IgD-negative memory B cell (primary cell): ENCODE data around the gene SLC29A2. TPM values are rescaled to one million over a fixed set of nuclear protein-coding genes. Genes with fewer than 3 reads are reported as not detected.
"Not testable (repeated sequence)": the region's sequence is repeated elsewhere in the genome, so short reads cannot be mapped to it uniquely, and the experiment has no call there.

ENCODE experiments used
- H3K27ac Mint-ChIP-seq, 3 donors: one replicate each; pipeline ENCODE4 v1.8.0; 2020 to 2022; ENCODE audit warnings: mild to moderate bottlenecking in 3 of 3, mixed read lengths in 3 of 3, moderate library complexity in 1 of 3
- H3K27me3 Mint-ChIP-seq: one replicate; pipeline ENCODE4 v1.8.0; 2021; ENCODE audit warnings: mixed read lengths
- H3K36me3 Mint-ChIP-seq: one replicate; pipeline ENCODE4 v1.8.0; 2020; ENCODE audit warnings: mild to moderate bottlenecking, mixed read lengths
- H3K4me1 Mint-ChIP-seq, 3 donors: one replicate each; pipeline ENCODE4 v1.8.0; 2020 to 2022; ENCODE audit warnings: mixed read lengths in 3 of 3, mild to moderate bottlenecking in 1 of 3
- H3K4me3 Mint-ChIP-seq, 4 donors: one replicate each; pipeline ENCODE4 v1.8.0; 2020 to 2022; ENCODE audit warnings: mild to moderate bottlenecking in 4 of 4, mixed read lengths in 4 of 4, moderate library complexity in 3 of 4
- H3K9me3 Mint-ChIP-seq, 3 donors: one replicate each; pipeline ENCODE4 v1.8.0; 2020 to 2021; ENCODE audit warnings: mixed read lengths in 3 of 3, mild to moderate bottlenecking in 1 of 3
- polyA plus RNA-seq: library from polyadenylated mRNA; unstranded; fragments of 300-500 nt; fragmentation: Illumina TruSeq; gene quantifications from one replicate; pipeline ENCODE4 v1.2.3, GENCODE V29; 2021

The SLC29A2 gene
- polyA plus RNA-seq, 1 donor from 2014 or later, result 3.0 TPM

DNA sequence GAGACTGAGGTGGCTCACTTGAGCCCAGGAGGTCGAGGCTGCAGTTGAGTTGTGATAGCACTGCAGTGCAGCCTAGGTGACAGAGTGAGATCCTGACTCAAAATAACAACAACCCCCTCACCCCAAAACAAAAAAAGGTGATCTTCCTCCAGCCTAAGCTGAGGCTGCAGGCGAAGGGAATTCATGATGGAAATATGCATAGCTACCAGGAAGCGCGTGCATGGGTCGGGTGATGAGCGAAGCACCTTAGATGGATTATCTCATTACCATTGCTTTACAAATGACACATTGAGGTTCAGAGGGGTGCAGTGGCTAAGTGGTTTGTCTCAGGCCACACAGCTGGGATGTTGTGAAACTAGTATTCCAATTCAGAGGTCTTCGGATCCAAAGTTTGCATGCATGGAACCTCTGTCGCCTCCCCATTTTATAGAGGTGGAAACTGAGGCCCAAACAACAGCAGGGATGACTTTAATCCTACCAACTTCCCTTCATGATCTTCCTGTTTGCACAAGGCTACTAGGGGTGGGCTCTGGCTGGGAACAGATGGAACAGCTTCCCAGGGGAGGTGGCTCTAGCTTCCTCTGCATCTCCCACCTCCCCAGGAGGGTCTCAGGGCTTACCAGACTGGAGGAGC lies 4.6 kb downstream of the SLC29A2 start:
- Mint-ChIP-seq H3K27ac (no peak overlapping the region), H3K9me3 (no peaks in the 10 kb centered on the region), H3K27me3 (no peaks in the 10 kb centered on the region), H3K4me1 (peaks cover 0 to 5% (median 4%) of the 10 kb centered on the region in 3 donors), H3K36me3 (peaks cover 3% of the 10 kb centered on the region), H3K4me3 (peak overlapping the region in 1 of 4 donors; percentile 55)

DNA sequence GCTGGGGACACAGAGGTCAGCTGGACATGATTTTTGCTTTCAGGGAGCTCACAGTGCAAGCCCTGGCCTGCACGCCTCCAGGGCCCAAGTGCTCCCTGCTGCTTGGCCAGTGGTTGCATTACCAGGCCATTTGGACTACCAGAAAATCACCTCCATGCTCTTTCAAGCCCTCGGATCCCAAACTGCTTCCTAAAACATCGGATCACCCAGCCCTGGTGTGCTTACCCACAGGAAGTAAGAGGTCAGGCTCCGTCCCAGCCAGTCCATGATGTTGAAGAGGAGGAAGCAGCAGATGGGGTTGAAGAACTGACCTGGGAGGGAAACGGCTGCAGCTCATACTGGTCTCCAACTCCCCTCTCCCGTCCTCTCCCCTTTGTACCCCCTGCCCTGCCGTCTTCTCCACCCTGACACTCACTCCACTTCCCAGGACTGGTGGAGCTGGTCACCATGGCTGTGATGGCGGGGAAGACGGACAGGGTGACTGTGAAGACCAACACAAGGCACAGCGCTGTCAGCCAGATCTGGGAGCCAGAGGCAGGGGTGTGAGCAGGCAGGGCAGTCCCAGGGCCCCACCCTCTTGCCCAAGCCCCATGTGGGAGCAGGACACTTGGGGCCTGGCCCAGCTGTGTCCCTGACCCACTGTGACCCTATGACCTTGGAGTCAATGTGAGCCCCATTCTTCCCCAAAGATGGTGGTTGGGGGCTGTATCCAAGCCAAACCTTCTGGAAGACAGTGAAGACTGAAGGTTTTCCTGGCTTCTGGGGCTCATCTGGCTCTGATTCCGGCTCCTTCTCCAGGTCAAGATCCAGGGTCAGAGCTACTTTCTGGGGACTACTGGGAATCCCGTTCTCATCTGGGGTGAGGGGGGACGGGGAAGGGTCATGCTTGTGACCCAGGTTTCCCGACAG lies 5.6 kb downstream of the SLC29A2 start:
- no peaks in the 10 kb centered on the region for H3K9me3 Mint-ChIP-seq
- H3K27me3 Mint-ChIP-seq, result no peaks in the 10 kb centered on the region
- H3K27ac Mint-ChIP-seq, result no peak overlapping the region
- peaks cover 0 to 5% (median 4%) of the 10 kb centered on the region in 3 donors for H3K4me1 Mint-ChIP-seq
- no peak overlapping the region for H3K4me3 Mint-ChIP-seq
- H3K36me3 Mint-ChIP-seq, result peaks cover 3% of the 10 kb centered on the region

GRCh38 chr11:66365166-66365565 lies 6.4 kb downstream of the SLC29A2 start:
- H3K4me3 Mint-ChIP-seq, result no peak overlapping the region
- no peaks in the 10 kb centered on the region for H3K27me3 Mint-ChIP-seq
- H3K4me1 Mint-ChIP-seq, result peaks cover 0 to 5% (median 4%) of the 10 kb centered on the region in 3 donors
- H3K9me3 Mint-ChIP-seq, result no peaks in the 10 kb centered on the region
- no peak overlapping the region for H3K27ac Mint-ChIP-seq
- peaks cover 3% of the 10 kb centered on the region for H3K36me3 Mint-ChIP-seq

GRCh38 chr11:66363805-66364535 lies 7.6 kb downstream of the SLC29A2 start:
- Mint-ChIP-seq H3K36me3 (peaks cover 3% of the 10 kb centered on the region), H3K27me3 (no peaks in the 10 kb centered on the region), H3K4me1 (no peaks in the 10 kb centered on the region), H3K9me3 (no peaks in the 10 kb centered on the region), H3K27ac (no peak overlapping the region), H3K4me3 (no peak overlapping the region)

DNA sequence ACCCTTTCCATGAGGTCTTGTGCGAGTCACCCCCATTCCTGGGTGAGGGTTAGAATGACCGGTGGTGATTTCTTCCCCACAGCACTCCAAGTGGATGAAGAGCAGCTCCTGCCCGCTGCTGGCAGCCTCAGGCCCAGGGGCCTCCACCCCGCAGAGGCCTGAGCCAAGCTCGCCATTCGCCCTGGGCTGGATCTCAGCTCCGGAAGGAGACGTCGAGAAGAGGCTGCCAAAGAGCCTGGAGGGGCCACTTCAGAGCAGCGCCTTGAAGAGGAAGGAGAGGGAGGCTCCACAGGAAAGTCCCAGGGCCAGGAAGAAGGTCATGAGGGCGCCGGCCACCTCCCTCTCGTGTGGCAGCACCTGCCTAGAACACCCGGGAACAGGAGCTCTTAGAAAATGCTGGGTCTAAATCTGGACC lies 8.4 kb downstream of the SLC29A2 start:
- no peaks in the 10 kb centered on the region for H3K27me3 Mint-ChIP-seq
- no peaks in the 10 kb centered on the region for H3K4me1 Mint-ChIP-seq
- H3K9me3 Mint-ChIP-seq, result no peaks in the 10 kb centered on the region
- H3K36me3 Mint-ChIP-seq, result peaks cover 1% of the 10 kb centered on the region
- peak overlapping the region in 1 of 4 donors; percentile 5 for H3K4me3 Mint-ChIP-seq
- H3K27ac Mint-ChIP-seq, result no peak overlapping the region

GRCh38 chr11:66362481-66363147 lies 8.9 kb downstream of the SLC29A2 start:
- no peaks in the 10 kb centered on the region for H3K27me3 Mint-ChIP-seq
- H3K36me3 Mint-ChIP-seq, result peaks cover 1% of the 10 kb centered on the region
- H3K4me1 Mint-ChIP-seq, result no peaks in the 10 kb centered on the region
- H3K27ac Mint-ChIP-seq, result no peak overlapping the region
- H3K4me3 Mint-ChIP-seq, result no peak overlapping the region
- no peaks in the 10 kb centered on the region for H3K9me3 Mint-ChIP-seq

DNA sequence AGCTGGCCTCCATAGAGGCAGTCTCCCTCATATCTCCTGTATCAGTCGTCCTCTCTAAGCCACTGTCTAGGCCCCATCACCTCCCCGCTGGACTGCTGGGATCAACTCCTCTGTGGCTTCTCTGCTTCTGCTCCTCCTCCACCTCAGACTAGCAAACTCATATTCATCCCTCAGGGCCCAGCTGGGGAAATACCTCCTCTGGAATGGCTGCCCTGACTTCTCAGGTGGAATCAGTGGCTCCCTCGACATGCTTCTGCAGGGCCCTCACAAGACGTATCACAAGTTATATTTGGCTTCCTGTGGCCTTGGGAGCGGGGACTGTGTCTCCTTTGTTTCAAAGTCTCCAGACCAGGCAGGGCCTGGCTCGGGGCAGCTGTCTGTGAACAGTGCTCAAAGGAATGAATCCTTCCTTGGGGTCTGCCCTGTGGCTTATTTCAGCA lies 10.0 kb downstream of the SLC29A2 start:
- Mint-ChIP-seq H3K4me3 (no peak overlapping the region), H3K9me3 (no peaks in the 10 kb centered on the region), H3K36me3 (peaks cover 1% of the 10 kb centered on the region), H3K4me1 (no peaks in the 10 kb centered on the region), H3K27ac (no peak overlapping the region), H3K27me3 (no peaks in the 10 kb centered on the region)

DNA sequence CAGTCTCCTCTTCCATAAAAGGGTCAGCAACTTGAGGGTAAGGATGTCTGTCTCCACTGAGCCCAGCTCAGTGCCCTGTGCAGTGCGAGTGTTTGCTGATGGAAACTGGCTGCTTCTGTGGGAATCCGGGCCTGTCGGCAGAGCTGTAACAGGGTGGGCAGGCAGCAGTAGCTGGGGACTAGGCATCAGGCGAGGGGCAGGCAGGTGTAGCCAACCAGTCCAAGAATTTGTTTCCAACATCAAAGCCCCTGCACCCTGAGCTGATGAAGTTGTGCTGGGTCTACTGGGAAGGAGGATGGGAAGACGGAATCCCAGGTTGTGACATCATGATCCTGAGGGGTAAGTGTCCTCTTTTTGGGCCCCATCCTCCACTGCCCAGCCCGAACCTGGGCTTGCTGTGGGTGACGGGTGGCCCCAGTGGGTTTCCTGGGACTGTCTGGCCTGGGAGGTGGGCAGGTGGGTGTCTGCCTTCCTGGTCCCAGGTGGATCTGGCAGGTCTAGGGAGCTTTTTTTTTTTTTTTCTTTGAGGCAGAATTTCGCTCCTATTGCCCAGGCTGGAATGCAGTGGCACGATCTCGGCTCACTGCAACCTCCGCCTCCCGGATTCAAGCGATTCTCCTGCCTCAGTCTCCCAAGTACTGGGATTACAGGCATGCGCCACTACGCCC lies 11.0 kb downstream of the SLC29A2 start:
- Mint-ChIP-seq H3K27me3 (no peaks in the 10 kb centered on the region), H3K36me3 (peaks cover 1% of the 10 kb centered on the region), H3K4me3 (no peak overlapping the region), H3K4me1 (no peaks in the 10 kb centered on the region), H3K9me3 (no peaks in the 10 kb centered on the region), H3K27ac (peak overlapping the region in 1 of 3 donors; percentile 35)

GRCh38 chr11:66359662-66360087 lies 11.9 kb downstream of the SLC29A2 start:
- H3K27me3 Mint-ChIP-seq, result no peaks in the 10 kb centered on the region

DNA sequence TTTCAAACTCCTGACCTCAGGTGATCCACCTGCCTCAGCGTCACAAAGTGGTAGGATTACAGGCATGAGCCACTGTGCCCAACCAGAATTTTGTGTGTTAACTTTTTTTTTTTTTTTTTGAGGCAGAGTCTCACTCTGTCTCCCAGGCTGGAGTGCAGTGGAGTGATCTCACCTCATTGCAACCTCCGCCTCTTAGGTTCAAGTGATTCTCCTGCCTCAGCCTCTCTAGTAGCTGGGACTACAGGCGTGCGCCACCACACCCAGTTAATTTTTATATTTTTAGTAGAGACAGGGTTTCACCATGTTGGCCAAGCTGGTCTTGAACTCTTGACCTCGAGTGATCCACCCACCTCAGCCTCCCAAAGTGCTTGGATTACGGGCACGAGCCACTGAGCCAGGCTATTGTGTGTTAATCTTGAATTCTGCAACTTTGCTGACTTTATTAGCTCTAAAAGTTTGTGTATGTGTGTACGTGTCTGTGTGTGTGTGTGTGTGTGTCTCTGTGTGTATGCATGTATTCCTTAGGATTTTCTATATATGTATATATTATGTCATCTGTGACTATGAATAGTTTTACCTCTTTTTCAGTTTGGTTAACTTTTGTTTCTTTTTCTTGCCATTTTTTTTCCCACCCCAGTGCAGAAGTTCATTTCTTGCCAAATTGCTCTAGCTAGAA lies 20.9 kb downstream of the SLC29A2 start:
- peak overlapping the region in 1 of 4 donors; percentile 54 for H3K4me3 Mint-ChIP-seq
- not testable (repeated sequence) for H3K9me3 Mint-ChIP-seq, H3K27ac Mint-ChIP-seq, H3K36me3 Mint-ChIP-seq, H3K27me3 Mint-ChIP-seq
- peaks cover 8 to 11% (median 11%) of the 10 kb centered on the region in 3 donors for H3K4me1 Mint-ChIP-seq

More at GRCh38 chr11:66359662-66360087, 11.9 kb downstream of the SLC29A2 start:
- Mint-ChIP-seq H3K27ac (no peak overlapping the region), H3K9me3 (no peaks in the 10 kb centered on the region), H3K36me3 (peaks cover 1% of the 10 kb centered on the region), H3K4me1 (no peaks in the 10 kb centered on the region), H3K4me3 (no peak overlapping the region)

DNA sequence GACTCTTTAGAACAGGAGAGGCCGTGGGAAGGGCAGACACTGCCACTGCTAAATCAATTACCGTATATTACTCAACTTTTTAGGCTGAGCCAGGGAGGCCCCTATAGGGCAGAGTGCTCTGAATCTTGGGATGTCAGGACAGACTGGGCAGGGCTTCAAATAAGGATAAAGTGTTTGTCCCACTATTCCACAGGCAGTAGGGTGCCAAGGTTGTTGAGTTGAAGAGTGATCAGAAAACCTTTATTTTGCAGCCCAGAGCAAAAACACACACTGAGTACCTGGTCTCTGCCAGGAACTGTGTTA lies 22.5 kb downstream of the SLC29A2 start:
- Mint-ChIP-seq H3K4me1 (peaks cover 19 to 26% (median 22%) of the 10 kb centered on the region in 3 donors), H3K27ac (peak overlapping the region; percentile 49 to 99 (median 99))

DNA sequence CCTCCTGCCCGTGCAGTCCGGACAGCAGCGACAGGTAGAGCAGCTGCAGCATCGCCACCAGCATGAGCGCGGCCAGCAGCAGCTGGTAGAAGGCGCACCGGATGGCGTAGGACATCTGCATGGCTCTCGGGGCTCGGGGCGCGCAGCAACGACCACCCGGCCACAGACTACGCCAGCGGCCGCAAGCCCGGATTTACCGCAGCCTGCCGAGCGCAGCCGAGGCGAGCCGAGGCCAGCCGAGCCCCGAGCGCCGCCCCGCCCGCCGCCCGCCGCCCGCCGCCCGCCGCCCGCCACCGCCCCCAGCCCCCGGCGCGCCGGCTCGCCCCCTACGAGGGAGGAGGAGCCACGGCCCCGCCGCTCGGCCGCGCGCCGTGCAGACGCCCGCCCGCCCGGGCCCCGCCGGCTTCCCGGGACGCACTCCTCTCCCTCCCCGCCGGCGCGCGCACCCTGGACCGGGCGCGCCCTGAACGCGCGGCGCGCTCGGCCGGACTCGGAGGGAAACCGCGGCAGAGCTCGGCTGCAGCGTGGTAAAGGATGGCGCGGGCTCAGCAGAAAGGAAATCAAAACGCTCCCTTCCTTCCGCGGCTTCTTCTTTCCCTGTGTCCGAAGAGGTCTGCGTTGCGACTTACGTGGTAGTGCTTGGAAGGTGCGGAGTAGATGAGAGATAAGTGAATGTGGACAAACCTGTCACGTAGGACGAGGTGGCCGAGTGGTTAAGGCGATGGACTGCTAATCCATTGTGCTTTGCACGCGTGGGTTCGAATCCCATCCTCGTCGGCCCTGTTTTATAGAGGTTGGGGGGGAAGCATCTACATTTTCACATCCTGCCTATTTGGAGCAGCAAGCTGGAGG lies 23.9 kb downstream of the SLC29A2 start, which contains the start of gene B4GAT1:
B4GAT1 (minus strand) TSS at position 205 of the 852 bp plus-strand sequence; CDS start at position 121, 84 bp downstream.
- Mint-ChIP-seq H3K4me1 (peaks cover 19 to 36% (median 33%) of the 10 kb centered on the region in 3 donors), H3K27ac (peak within 1 kb of the TSS; percentile 99 to 100 (median 99)), H3K36me3 (no peaks in the 10 kb centered on the region), H3K4me3 (peak within 1 kb of the TSS; percentile 89 to 98 (median 96)), H3K27me3 (no peaks in the 10 kb centered on the region), H3K9me3 (no peaks in the 10 kb centered on the region)

More for the DNA sequence above, 22.5 kb downstream of the SLC29A2 start:
- Mint-ChIP-seq H3K36me3 (no peaks in the 10 kb centered on the region), H3K27me3 (no peaks in the 10 kb centered on the region), H3K4me3 (peak overlapping the region; percentile 20 to 98 (median 51)), H3K9me3 (no peaks in the 10 kb centered on the region)
